ENCODE results near the gene ADORA2B.

The ADORA2B gene

DNA sequence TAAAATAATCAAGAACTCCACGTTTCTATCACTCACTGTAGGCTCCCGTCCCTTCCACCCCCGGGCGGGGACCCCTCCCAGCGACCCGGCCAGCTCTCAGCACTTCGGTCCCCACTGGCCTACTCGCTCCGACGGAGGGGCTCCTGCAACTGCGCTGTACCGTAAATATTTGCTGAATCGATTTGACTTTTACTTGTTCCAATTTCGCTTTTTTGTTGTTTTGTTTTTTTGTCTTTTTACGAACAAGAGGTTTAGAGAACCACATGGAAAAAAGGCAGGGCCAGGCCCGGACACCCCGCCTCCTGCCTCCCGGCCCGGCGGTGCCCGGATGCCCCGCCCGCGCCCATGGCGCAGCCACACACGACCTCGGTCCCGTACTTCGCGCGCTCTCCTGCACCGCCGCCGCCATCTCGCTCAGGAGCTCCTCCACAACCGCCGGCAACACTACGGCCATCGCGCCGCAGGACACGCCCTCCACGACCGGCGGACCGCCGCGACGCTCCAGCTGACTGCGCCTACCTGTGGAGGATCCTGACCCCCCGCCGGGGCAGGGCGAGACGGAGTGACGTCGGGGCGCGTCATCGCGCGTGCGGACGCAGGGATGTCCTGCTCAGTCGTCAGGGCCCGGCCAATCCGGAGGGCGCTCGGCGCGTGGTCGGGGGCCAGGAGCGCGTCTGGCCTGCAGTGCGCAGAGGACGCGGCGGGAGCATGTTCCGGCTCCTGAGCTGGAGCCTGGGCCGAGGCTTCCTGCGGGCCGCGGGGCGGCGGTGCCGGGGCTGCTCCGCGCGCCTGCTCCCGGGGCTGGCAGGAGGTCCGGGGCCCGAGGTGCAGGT, 54.4 kb downstream of the ADORA2B start, which contains the start of the genes TTC19 and ZSWIM7:
TSS of gene TTC19 (plus strand) at position 684 of the 833 bp plus-strand sequence. CDS start at position 709, 25 bp downstream.
TSS of gene ZSWIM7 (minus strand) at position 564 of the 833 bp plus-strand sequence. CDS start at position 454, 110 bp downstream.
- TF ChIP-seq, protein P1, sequence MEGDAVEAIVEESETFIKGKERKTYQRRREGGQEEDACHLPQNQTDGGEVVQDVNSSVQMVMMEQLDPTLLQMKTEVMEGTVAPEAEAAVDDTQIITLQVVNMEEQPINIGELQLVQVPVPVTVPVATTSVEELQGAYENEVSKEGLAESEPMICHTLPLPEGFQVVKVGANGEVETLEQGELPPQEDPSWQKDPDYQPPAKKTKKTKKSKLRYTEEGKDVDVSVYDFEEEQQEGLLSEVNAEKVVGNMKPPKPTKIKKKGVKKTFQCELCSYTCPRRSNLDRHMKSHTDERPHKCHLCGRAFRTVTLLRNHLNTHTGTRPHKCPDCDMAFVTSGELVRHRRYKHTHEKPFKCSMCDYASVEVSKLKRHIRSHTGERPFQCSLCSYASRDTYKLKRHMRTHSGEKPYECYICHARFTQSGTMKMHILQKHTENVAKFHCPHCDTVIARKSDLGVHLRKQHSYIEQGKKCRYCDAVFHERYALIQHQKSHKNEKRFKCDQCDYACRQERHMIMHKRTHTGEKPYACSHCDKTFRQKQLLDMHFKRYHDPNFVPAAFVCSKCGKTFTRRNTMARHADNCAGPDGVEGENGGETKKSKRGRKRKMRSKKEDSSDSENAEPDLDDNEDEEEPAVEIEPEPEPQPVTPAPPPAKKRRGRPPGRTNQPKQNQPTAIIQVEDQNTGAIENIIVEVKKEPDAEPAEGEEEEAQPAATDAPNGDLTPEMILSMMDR (IDR thresholded peaks at IDR 0.05; ENCODE audit: extremely low read depth, insufficient read depth, missing control alignments), result peak; percentile 18
- in situ Hi-C loops (cut with MboI; ENCODE audit: low pct_unique_long_range_greater_than_20kb, low sequenced_read_pairs, unreplicated experiment), result loop anchor here (25.0 kb wide), 1 partner anchor 162 kb away; no protein-coding TSS in a partner anchor
- peak; percentile 99 for DNase-seq (ENCODE audit: low spot score)

DNA sequence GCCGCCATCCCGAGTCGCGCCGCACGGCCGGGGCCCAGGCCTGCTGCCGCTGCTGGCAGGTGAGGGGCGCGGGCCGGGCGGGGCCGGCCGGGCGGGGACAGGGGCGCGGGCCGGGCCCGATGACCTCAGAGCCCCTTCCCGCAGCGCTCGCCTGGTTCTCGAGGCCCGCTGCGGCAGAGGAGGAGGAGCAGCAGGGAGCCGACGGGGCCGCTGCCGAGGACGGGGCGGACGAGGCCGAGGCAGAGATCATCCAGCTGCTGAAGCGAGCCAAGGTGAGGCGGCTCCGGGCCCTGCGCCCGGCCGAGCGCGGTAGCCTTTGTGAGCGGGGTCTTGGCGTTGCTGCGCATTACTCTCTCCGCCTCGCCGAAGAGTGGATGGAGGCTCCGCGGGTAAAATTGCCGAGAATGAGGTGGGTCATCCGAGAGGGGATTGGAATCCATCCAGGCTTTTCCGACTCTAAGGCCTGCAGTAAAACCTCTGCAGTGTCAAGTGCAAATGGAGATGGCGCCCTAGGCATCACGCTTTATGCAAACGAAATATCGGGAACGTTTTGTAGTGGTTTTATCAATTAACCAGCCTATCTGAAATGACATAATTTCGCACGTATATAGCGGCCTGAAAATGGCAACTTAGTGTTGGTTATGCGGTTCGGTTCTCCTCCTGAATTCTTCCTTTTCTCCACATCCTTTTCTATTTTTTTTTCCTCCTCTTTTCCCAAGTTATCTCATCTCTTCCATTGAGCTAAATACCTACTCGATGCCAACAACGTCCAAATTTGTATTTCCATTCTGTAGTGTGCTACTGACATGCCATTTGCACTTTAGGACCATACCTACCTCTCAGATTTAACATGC, 55.3 kb downstream of the ADORA2B start:
- in situ Hi-C loops (cut with MboI; ENCODE audit: low pct_unique_long_range_greater_than_20kb, low sequenced_read_pairs, unreplicated experiment), result loop anchor here (25.0 kb wide), 1 partner anchor 163 kb away; no protein-coding TSS in a partner anchor
- TF ChIP-seq, protein P1 (IDR thresholded peaks at IDR 0.05; ENCODE audit: extremely low read depth, insufficient read depth, missing control alignments), result no peak
- no peak for DNase-seq (ENCODE audit: low spot score)

DNA sequence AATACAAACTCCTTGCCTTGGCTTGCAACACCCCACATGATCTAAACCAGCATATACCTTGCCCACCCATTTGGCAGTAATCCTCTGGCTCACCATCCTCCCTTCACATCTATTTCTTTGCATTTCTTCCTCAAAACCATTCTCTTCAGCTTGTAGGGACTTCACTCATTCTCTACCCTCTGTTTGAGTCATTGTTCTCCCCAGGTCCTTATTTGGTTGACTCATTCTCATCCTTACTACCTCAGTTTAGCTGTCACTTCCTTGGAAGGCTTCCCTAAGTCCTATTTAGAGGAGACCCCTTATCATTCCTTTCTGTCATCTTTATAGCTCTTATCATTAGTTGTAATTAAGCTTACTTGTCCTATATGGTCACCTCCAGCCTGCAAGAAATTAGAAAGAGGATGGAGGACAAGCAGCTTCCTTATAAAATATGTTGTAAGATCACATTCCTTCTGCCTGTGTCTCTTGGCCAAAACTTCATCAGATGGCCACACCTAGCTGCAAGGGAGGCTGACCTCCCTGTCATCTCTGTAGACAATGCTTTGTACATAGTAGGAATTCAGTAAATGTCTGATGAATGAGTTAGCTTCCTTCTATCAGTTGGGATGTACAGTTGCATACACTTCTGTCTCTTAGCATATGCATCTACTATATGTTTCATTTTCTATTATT, 56.4 kb downstream of the ADORA2B start:
- in situ Hi-C loops (cut with MboI; ENCODE audit: low pct_unique_long_range_greater_than_20kb, low sequenced_read_pairs, unreplicated experiment), result no loop called here
- TF ChIP-seq, protein P1 (IDR thresholded peaks at IDR 0.05; ENCODE audit: extremely low read depth, insufficient read depth, missing control alignments), result no peak
- DNase-seq (ENCODE audit: low spot score), result no peak

DNA sequence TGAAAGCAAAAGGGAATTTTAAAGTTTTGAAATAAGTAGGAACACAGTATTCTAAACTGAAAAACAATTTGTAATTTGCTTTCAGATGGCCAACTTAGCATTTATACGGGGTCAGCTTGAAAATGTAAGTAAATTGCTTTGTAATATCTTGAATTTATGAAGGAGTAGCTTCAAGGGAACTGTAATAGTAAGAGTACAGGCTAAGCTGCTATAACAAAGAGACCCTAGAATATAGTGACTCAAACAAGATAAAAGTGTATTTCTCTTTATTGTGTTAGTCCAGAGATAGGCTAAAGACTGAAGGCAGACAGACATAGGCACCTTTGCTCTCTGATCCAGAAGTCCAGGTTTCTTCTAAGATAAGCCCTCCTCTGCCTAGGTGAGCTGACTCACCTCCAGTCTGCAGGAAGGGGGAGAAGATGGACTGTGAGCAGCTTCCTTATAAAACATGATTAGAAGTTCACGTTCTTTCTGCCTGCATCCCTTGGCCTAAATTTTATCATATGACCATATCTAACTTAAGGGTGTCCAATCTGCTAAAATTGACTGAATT, 57.9 kb downstream of the ADORA2B start:
- DNase-seq (ENCODE audit: low spot score), result no peak
- TF ChIP-seq, protein P1 (IDR thresholded peaks at IDR 0.05; ENCODE audit: extremely low read depth, insufficient read depth, missing control alignments), result no peak
- in situ Hi-C loops (cut with MboI; ENCODE audit: low pct_unique_long_range_greater_than_20kb, low sequenced_read_pairs, unreplicated experiment), result no loop called here

DNA sequence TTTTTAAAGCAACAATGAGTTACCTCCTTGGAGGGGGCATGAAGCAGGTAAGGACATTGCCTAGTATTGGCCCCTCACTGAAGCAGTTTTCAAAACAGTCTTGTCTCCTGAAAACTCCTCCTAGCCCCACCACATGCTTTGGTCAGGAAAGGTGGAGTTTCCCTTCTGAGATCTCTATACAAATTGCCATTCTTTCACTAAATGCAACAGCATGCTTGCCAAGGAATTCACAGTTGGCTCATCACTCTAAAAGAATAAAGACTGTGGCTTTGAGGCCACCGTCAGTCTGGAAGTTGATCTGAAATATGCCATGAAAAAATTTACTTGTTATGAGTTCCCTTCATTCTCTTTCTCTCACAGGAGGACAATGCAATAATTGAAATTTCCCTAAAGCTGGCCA, 58.9 kb downstream of the ADORA2B start:
- in situ Hi-C loops (cut with MboI; ENCODE audit: low pct_unique_long_range_greater_than_20kb, low sequenced_read_pairs, unreplicated experiment), result no loop called here
- no peak for DNase-seq (ENCODE audit: low spot score)
- TF ChIP-seq, protein P1 (IDR thresholded peaks at IDR 0.05; ENCODE audit: extremely low read depth, insufficient read depth, missing control alignments), result no peak
